OCI-LY3 (cell line): ENCODE results near the gene DENND2A.

Experiments
- CTCF ChIP-seq: fragments of 200-600, 300-600 bp; sonication (generic); IDR thresholded peaks from 2 replicates; pipeline ENCODE4 v1.5.1; 2014; ENCODE audit warnings: antibody characterized with exemption, low read length, low read depth
- EZH2phosphoT487 ChIP-seq: fragments of 200-600 bp; shearing (Covaris generic); IDR thresholded peaks from 2 replicates; pipeline ENCODE4 v1.6.1; 2018; ENCODE audit warnings: antibody characterized with exemption, mixed run types, low read depth

- TF ChIP-seq CTCF (no peak), EZH2phosphoT487 (no peak)
These were observed 88.4 kb downstream of the DENND2A start for GRCh38 chr7:140552240-140552679.
